Bone marrow (tissue), 2 donors: ENCODE results near the gene MCTP2.
A peak's percentile ranks its signal among the peaks of the same experiment; 100 is the strongest.
"Not testable (repeated sequence)": the region's sequence is repeated elsewhere in the genome, so short reads cannot be mapped to it uniquely, and the experiment has no call there.

Experiments
- DNase-seq, 2 donors: peaks; one replicate each; lab custom pipeline; 2025; lab: John Stamatoyannopoulos, UW

The MCTP2 gene

GRCh38 chr15:94456226-94456625 lies 224.9 kb downstream of the MCTP2 start:
- DNase-seq: peak in 1 of 2 donors; percentile 23

GRCh38 chr15:94457661-94458060 lies 226.3 kb downstream of the MCTP2 start:
- no peak for DNase-seq

GRCh38 chr15:94460624-94461023 lies 229.3 kb downstream of the MCTP2 start:
- no peak for DNase-seq

- DNase-seq: no peak
These were observed 235.7 kb downstream of the MCTP2 start for GRCh38 chr15:94467034-94467433.

GRCh38 chr15:94470492-94470891 lies 239.1 kb downstream of the MCTP2 start:
- DNase-seq: no peak

GRCh38 chr15:94476686-94477085 lies 245.3 kb downstream of the MCTP2 start:
- no peak for DNase-seq

- DNase-seq: no peak
These were observed 246.7 kb downstream of the MCTP2 start for GRCh38 chr15:94477913-94478553.

GRCh38 chr15:94478763-94479162 lies 247.4 kb downstream of the MCTP2 start:
- no peak for DNase-seq

- no peak for DNase-seq
These were observed 249.0 kb downstream of the MCTP2 start for GRCh38 chr15:94480289-94480834.

- DNase-seq: no peak
These were observed 253.9 kb downstream of the MCTP2 start for GRCh38 chr15:94485148-94485719.

- DNase-seq: no peak
These were observed 256.3 kb downstream of the MCTP2 start for GRCh38 chr15:94487635-94488034.

GRCh38 chr15:94493176-94493575 lies 261.8 kb downstream of the MCTP2 start:
- no peak for DNase-seq

GRCh38 chr15:94493586-94493985 lies 262.2 kb downstream of the MCTP2 start:
- DNase-seq: not testable (repeated sequence)

GRCh38 chr15:94494732-94495131 lies 263.4 kb downstream of the MCTP2 start:
- no peak for DNase-seq

GRCh38 chr15:94503293-94503692 lies 271.9 kb downstream of the MCTP2 start:
- DNase-seq: no peak

GRCh38 chr15:94509259-94509658 lies 277.9 kb downstream of the MCTP2 start:
- DNase-seq: no peak

GRCh38 chr15:94522125-94522524 lies 290.8 kb downstream of the MCTP2 start:
- DNase-seq: no peak

- DNase-seq: no peak
These were observed 292.5 kb downstream of the MCTP2 start for GRCh38 chr15:94523873-94524272.

- no peak for DNase-seq
These were observed 293.2 kb downstream of the MCTP2 start for GRCh38 chr15:94524565-94524964.

- no peak for DNase-seq
These were observed 294.8 kb downstream of the MCTP2 start for GRCh38 chr15:94526071-94526689.

GRCh38 chr15:94532226-94532625 lies 300.9 kb downstream of the MCTP2 start:
- DNase-seq: no peak
